22Rv1 (cell line): ENCODE data around the gene PARD6G.

Experiments used
- H3K27ac ChIP-seq: fragments of 450-650 bp; 2 replicates; pipeline ENCODE4 v1.5.1; 2017
- CTCF ChIP-seq: fragments of 450-650 bp; IDR thresholded peaks from 2 replicates; pipeline ENCODE4 v1.5.1; 2017; ENCODE audit warnings: mild to moderate bottlenecking
- ZFX ChIP-seq: fragments of 450-650 bp; IDR thresholded peaks from 2 replicates; pipeline ENCODE4 v1.6.1; 2017; ENCODE audit warnings: antibody characterized with exemption, borderline replicate concordance

The PARD6G gene

GRCh38 chr18:80148326-80149199 is 98.8 kb downstream of the PARD6G start:
- TF ChIP-seq ZFX (no peak), CTCF (no peak)
- peak overlapping the region; percentile 70 for H3K27ac ChIP-seq

- no peak for TF ChIP-seq CTCF
- TF ChIP-seq ZFX = no peak
- peak overlapping the region; percentile 70 for H3K27ac ChIP-seq
Measured at GRCh38 chr18:80147418-80148325, 99.6 kb downstream of the PARD6G start.

GRCh38 chr18:80147037-80147417 is 100.3 kb downstream of the PARD6G start:
- peak overlapping the region; percentile 70 for H3K27ac ChIP-seq
- TF ChIP-seq ZFX (no peak), CTCF (no peak)

GRCh38 chr18:80145196-80145804 is 102.0 kb downstream of the PARD6G start:
- TF ChIP-seq CTCF = no peak
- no peak for TF ChIP-seq ZFX
- H3K27ac ChIP-seq = no peak overlapping the region

GRCh38 chr18:80143881-80144280 is 103.4 kb downstream of the PARD6G start:
- no peak overlapping the region for H3K27ac ChIP-seq

GRCh38 chr18:80140455-80140985 is 106.8 kb downstream of the PARD6G start:
- TF ChIP-seq ZFX (no peak), CTCF (no peak)
- H3K27ac ChIP-seq = no peak overlapping the region

More at GRCh38 chr18:80143881-80144280, 103.4 kb downstream of the PARD6G start:
- TF ChIP-seq ZFX (no peak), CTCF (no peak)
